IMR-90 (cell line): ENCODE results near the gene IRAK1. TPM values are rescaled to one million over a fixed set of nuclear protein-coding genes. Genes with fewer than 3 reads are reported as not detected.

Experiments used
- ATAC-seq: fragments of 200-7000 bp; cut with Tn5 transposase; 2 replicates; pipeline ENCODE4 v1.9.1; 2020; ENCODE audit warnings: low read depth, mild to moderate bottlenecking, moderate library complexity
- BruUV-seq: library from RNA; stranded (reverse); fragments of 400-500 nt; replicated peaks from 2 replicates; lab custom pipeline; 2021; lab: Mats Ljungman, UMichigan
- CTCF ChIA-PET: fragments of 300-600 bp; formaldehyde crosslinking; extraction: SDS; loops from one replicate; lab custom pipeline; 2021; ENCODE audit warnings: antibody characterized with exemption; lab: Yijun Ruan, JAX
- POLR2A ChIA-PET: fragments of 300-600 bp; sonication (Branson Sonifier 250); formaldehyde crosslinking; loops from one replicate; lab custom pipeline; 2022; ENCODE audit warnings: antibody characterized with exemption; ENCODE audit not compliant: unreplicated experiment; lab: Charles Lee
- DNase-seq: peaks from one replicate; pipeline ENCODE4 v3.0.0; 2013
- H2AFZ ChIP-seq: replicated peaks from 2 replicates; pipeline ENCODE3; 2013; ENCODE audit warnings: low read length, mild to moderate bottlenecking; ENCODE audit not compliant: poor library complexity
- H2AK5ac ChIP-seq: 2 replicates; pipeline ENCODE4 v1.6.1; 2013; ENCODE audit warnings: low read depth, low read length, inconsistent platforms
- H2AK9ac ChIP-seq: replicated peaks from 2 replicates; pipeline ENCODE3; 2013; ENCODE audit warnings: mild to moderate bottlenecking, low read depth, low read length, moderate library complexity; ENCODE audit not compliant: poor library complexity
- H2BK120ac ChIP-seq: 2 replicates; pipeline ENCODE4 v1.6.1; 2013; ENCODE audit warnings: low read depth, low read length, inconsistent platforms
- H2BK15ac ChIP-seq: 3 replicates; pipeline ENCODE4 v1.6.1; 2013; ENCODE audit warnings: low read depth, low read length, inconsistent platforms
- H2BK20ac ChIP-seq: 2 replicates; pipeline ENCODE4 v1.6.1; 2013; ENCODE audit warnings: low read depth, mild to moderate bottlenecking, inconsistent platforms, low read length, moderate library complexity
- H2BK5ac ChIP-seq: 2 replicates; pipeline ENCODE4 v1.6.1; 2013; ENCODE audit warnings: mild to moderate bottlenecking, low read depth, low read length, inconsistent platforms; ENCODE audit not compliant: poor library complexity, severe bottlenecking
- H3K14ac ChIP-seq: replicated peaks from 2 replicates; pipeline ENCODE4 v1.6.1; 2013; ENCODE audit warnings: low read depth, low read length, inconsistent platforms
- H3K18ac ChIP-seq: 2 replicates; pipeline ENCODE4 v1.6.1; 2013; ENCODE audit warnings: low read depth, low read length, control low read depth
- H3K23ac ChIP-seq: 2 replicates; pipeline ENCODE4 v1.6.1; 2013; ENCODE audit warnings: low read depth, low read length, inconsistent platforms
- H3K27ac ChIP-seq: 2 replicates; pipeline ENCODE4 v1.5.1; 2013; ENCODE audit warnings: mild to moderate bottlenecking, control low read depth, low read length; ENCODE audit not compliant: insufficient read depth
- H3K27me3 ChIP-seq: 2 replicates; pipeline ENCODE4 v1.6.1; 2013; ENCODE audit warnings: low read length; ENCODE audit not compliant: control insufficient read depth, insufficient read depth
- H3K36me3 ChIP-seq: 2 replicates; pipeline ENCODE4 v1.6.1; 2013; ENCODE audit warnings: low read length, mixed read lengths; ENCODE audit not compliant: control insufficient read depth, insufficient read depth
- H3K4ac ChIP-seq: 2 replicates; pipeline ENCODE4 v1.6.1; 2013; ENCODE audit warnings: low read depth, low read length, inconsistent platforms
- H3K4me1 ChIP-seq: 2 replicates; pipeline ENCODE4 v1.6.1; 2013; ENCODE audit warnings: low read length, mixed read lengths; ENCODE audit not compliant: control insufficient read depth, insufficient read depth
- H3K4me2 ChIP-seq: 2 replicates; pipeline ENCODE4 v1.6.1; 2013; ENCODE audit warnings: low read depth, mild to moderate bottlenecking, control low read depth, low read length, moderate library complexity
- H3K4me3 ChIP-seq: 2 replicates; pipeline ENCODE4 v1.5.1; 2013; ENCODE audit warnings: low read depth, mild to moderate bottlenecking, control low read depth, low read length, moderate library complexity; ENCODE audit not compliant: insufficient read depth
- H3K56ac ChIP-seq: 2 replicates; pipeline ENCODE4 v1.6.1; 2013; ENCODE audit warnings: low read length, inconsistent platforms; ENCODE audit not compliant: insufficient read depth; ENCODE audit errors: extremely low read depth
- H3K79me1 ChIP-seq, 2 experiments: 2 replicates each; pipeline ENCODE4 v1.6.1; 2013; ENCODE audit warnings: low read length in 2 of 2, inconsistent platforms in 1 of 2, low read depth in 1 of 2
- H3K9ac ChIP-seq: 2 replicates; pipeline ENCODE4 v1.6.1; 2013; ENCODE audit warnings: low read depth, low read length, control low read depth
- H3K9me1 ChIP-seq: 2 replicates; pipeline ENCODE4 v1.6.1; 2013; ENCODE audit warnings: low read length, inconsistent platforms; ENCODE audit not compliant: insufficient read depth
- H3K9me3 ChIP-seq: 2 replicates; pipeline ENCODE4 v1.6.1; 2013; ENCODE audit warnings: low read length; ENCODE audit not compliant: control insufficient read depth, insufficient read depth
- H4K20me1 ChIP-seq: 2 replicates; pipeline ENCODE4 v1.6.1; 2013; ENCODE audit warnings: low read length, inconsistent platforms; ENCODE audit not compliant: insufficient read depth
- H4K5ac ChIP-seq: 2 replicates; pipeline ENCODE4 v1.6.1; 2013; ENCODE audit warnings: mild to moderate bottlenecking, low read depth, low read length, control low read depth
- H4K8ac ChIP-seq, 2 experiments: 2 replicates each; pipeline ENCODE4 v1.6.1; 2013; ENCODE audit warnings: low read depth in 2 of 2, low read length in 2 of 2, control low read depth in 1 of 2, inconsistent platforms in 1 of 2
- H4K91ac ChIP-seq: 2 replicates; pipeline ENCODE4 v1.6.1; 2013; ENCODE audit warnings: low read depth, low read length, inconsistent platforms; ENCODE audit not compliant: insufficient read depth
- BHLHE40 ChIP-seq: fragments of 150-350 bp; IDR thresholded peaks from 2 replicates; pipeline ENCODE4 v1.6.1; 2016; ENCODE audit warnings: mild to moderate bottlenecking, low read depth, low read length
- CEBPB ChIP-seq: IDR thresholded peaks from 2 replicates; pipeline ENCODE4 v1.6.1; 2012; ENCODE audit warnings: low read depth, low read length, improper control_type of control experiment
- CHD1 ChIP-seq: IDR thresholded peaks from 2 replicates; pipeline ENCODE4 v1.6.1; 2012; ENCODE audit warnings: low read depth, low read length, improper control_type of control experiment
- ELK1 ChIP-seq: fragments of 150-350 bp; IDR thresholded peaks from 2 replicates; pipeline ENCODE4 v1.6.1; 2016; ENCODE audit warnings: low read depth, mild to moderate bottlenecking, low read length, moderate library complexity, borderline replicate concordance
- MAFK ChIP-seq: IDR thresholded peaks from 2 replicates; pipeline ENCODE4 v1.6.1; 2012; ENCODE audit warnings: low read depth, low read length, improper control_type of control experiment
- MAZ ChIP-seq: IDR thresholded peaks from 2 replicates; pipeline ENCODE4 v1.6.1; 2012; ENCODE audit warnings: low read depth, mild to moderate bottlenecking, low read length, improper control_type of control experiment, moderate library complexity, borderline replicate concordance
- MXI1 ChIP-seq: IDR thresholded peaks from 2 replicates; pipeline ENCODE4 v1.6.1; 2012; ENCODE audit warnings: low read depth, mild to moderate bottlenecking, low read length, moderate library complexity, borderline replicate concordance
- NFE2L2 ChIP-seq: fragments of 150-350 bp; IDR thresholded peaks from 2 replicates; pipeline ENCODE4 v1.6.1; 2016; ENCODE audit warnings: low read depth, mild to moderate bottlenecking, low read length
- POLR2A ChIP-seq: IDR thresholded peaks from 2 replicates; pipeline ENCODE4 v1.6.1; 2012; ENCODE audit warnings: mild to moderate bottlenecking, low read depth, low read length
- RAD21 ChIP-seq: IDR thresholded peaks from 2 replicates; pipeline ENCODE4 v1.6.1; 2012; ENCODE audit warnings: low read length, improper control_type of control experiment
- RCOR1 ChIP-seq: IDR thresholded peaks from 2 replicates; pipeline ENCODE4 v1.6.1; 2012; ENCODE audit warnings: mild to moderate bottlenecking, low read length, improper control_type of control experiment; ENCODE audit not compliant: insufficient replicate concordance
- RFX5 ChIP-seq: IDR thresholded peaks from 2 replicates; pipeline ENCODE4 v1.8.0; 2012; ENCODE audit warnings: low read depth, mild to moderate bottlenecking, low read length, moderate library complexity
- SMC3 ChIP-seq: fragments of 150-350 bp; IDR thresholded peaks from 2 replicates; pipeline ENCODE4 v1.6.1; 2016; ENCODE audit warnings: low read depth, mild to moderate bottlenecking, antibody characterized with exemption, low read length, moderate library complexity
- WGBS, 2 experiments: methylation state at CpG; one replicate each; pipeline versions ENCODE4 v1.1.5 to v1.1.7; 2013; ENCODE audit warnings: missing lambda C conversion rate in 2 of 2; ENCODE audit not compliant: insufficient read length in 1 of 2; ENCODE audit errors: extremely low coverage in 2 of 2; 5-methylcytosine and 5-hydroxymethylcytosine counted together
- dilution Hi-C: fragments of 300-500 bp; cut with HindIII; formaldehyde crosslinking; loops from one replicate; pipeline ENCODE4 v1.14.3; 2018; ENCODE audit warnings: low sequenced_read_pairs; ENCODE audit not compliant: unreplicated experiment
- in situ Hi-C: fragments of 300-500 bp; cut with MboI; formaldehyde crosslinking; loops from 3 replicates; pipeline ENCODE4 v1.14.3; 2019; ENCODE audit warnings: low sequenced_read_pairs, inconsistent platforms, mixed read lengths
- intact Hi-C: fragments of 100-400 bp; cut with micrococcal nuclease; formaldehyde crosslinking; loops from 2 replicates; pipeline ENCODE4 v1.10.0; 2022
- polyA plus RNA-seq, 3 experiments: library from polyadenylated mRNA; depleted of rRNA; stranded (reverse); fragments of >200 nt; gene quantifications; 2 replicates each; pipeline ENCODE4 v1.2.3, GENCODE V29; 2012; ENCODE audit warnings: low replicate concordance in 1 of 3
- total RNA-seq: library from RNA; depleted of rRNA; stranded (reverse); fragments of >200 nt; gene quantifications from 2 replicates; pipeline ENCODE4 v1.2.3, GENCODE V29; 2012

Gene IRAK1
- total and polyA plus RNA-seq, 2 of the 4 experiments (the other 2 are of a cell fraction): 33.3 to 50.2 TPM

- TF ChIP-seq SMC3: no peak
- TF ChIP-seq CHD1: no peak
- TF ChIP-seq NFE2L2: no peak
- TF ChIP-seq CEBPB: no peak
- TF ChIP-seq MAZ: no peak
Observed at GRCh38 chrX:154016366-154017076, 3.2 kb downstream of the IRAK1 start (continued).

GRCh38 chrX:154015581-154016264 is 4.0 kb downstream of the IRAK1 start:
- no peak overlapping the region for H3K18ac ChIP-seq
- 82% methylated on average over 9 of the region's 16 CpGs; no CpG with 5 or more reads in 1 of the 2 experiments for WGBS, 2 experiments
- no peak overlapping the region for H2AK5ac ChIP-seq
- H3K56ac ChIP-seq: no peak overlapping the region
- no peak overlapping the region for H4K91ac ChIP-seq
- H3K4me1 ChIP-seq: peaks cover 10% of the 10 kb centered on the region
- no peak overlapping the region for H3K9ac ChIP-seq
- H3K27me3 ChIP-seq: no peaks in the 10 kb centered on the region
- peak overlapping the region; percentile 10 for H2AK9ac ChIP-seq
- H3K4me2 ChIP-seq: no peak overlapping the region
- DNase-seq (no peak), ATAC-seq (no peak)
- H2BK120ac ChIP-seq: no peak overlapping the region
- no peak overlapping the region for H3K4me3 ChIP-seq
- no peak overlapping the region for H2AFZ ChIP-seq
- dilution Hi-C loops (no loop called here), intact Hi-C loops (no loop called here), in situ Hi-C loops (no loop called here)
- ChIA-PET CTCF (no interaction called here), POLR2A (no interaction called here)
- no peak overlapping the region for H3K23ac ChIP-seq
- H3K9me3 ChIP-seq: no peaks in the 10 kb centered on the region
- peaks cover 21% of the 10 kb centered on the region for H3K36me3 ChIP-seq
- no TSS peak for BruUV-seq
- no peak overlapping the region for H2BK15ac ChIP-seq
- H2BK5ac ChIP-seq: no peak overlapping the region
- peaks cover 0 to 10% of the 10 kb centered on the region in 2 experiments; a peak in 2 of 4 replicates for H3K79me1 ChIP-seq
- no peak overlapping the region for H4K8ac ChIP-seq
- H2BK20ac ChIP-seq: no peak overlapping the region
- no peak overlapping the region for H3K27ac ChIP-seq
- H3K9me1 ChIP-seq: no peaks in the 10 kb centered on the region
- no peaks in the 10 kb centered on the region for H4K20me1 ChIP-seq
- no peak overlapping the region for H3K14ac ChIP-seq
- no peak overlapping the region for H4K5ac ChIP-seq
- H3K4ac ChIP-seq: no peak overlapping the region
- TF ChIP-seq RCOR1 (no peak), MAFK (no peak), CHD1 (no peak), POLR2A (no peak), RAD21 (no peak), RFX5 (no peak), ELK1 (no peak), BHLHE40 (no peak), MAZ (no peak), MXI1 (no peak)
